OCI-LY1 (cell line): Measurements from ENCODE around the gene AKAP8.

ENCODE experiments used
- H2AFZ ChIP-seq: fragments of 200-600 bp; sonication (generic), shearing (Covaris generic); 2 replicates; pipeline ENCODE4 v1.6.0; 2014; ENCODE audit warnings: antibody characterized with exemption, mild to moderate bottlenecking, low read length
- H3F3A ChIP-seq: fragments of 200-600 bp; sonication (generic), shearing (Covaris generic); 2 replicates; pipeline ENCODE4 v1.6.0; 2014; ENCODE audit warnings: mild to moderate bottlenecking, antibody characterized with exemption, low read length, moderate library complexity; ENCODE audit not compliant: insufficient read depth
- H3K27ac ChIP-seq: fragments of 200-600 bp; sonication (generic); 2 replicates; pipeline ENCODE4 v1.5.1; 2014; ENCODE audit warnings: low read length, mixed run types, mild to moderate bottlenecking, low read depth; ENCODE audit not compliant: poor library complexity, severe bottlenecking
- H3K27me3 ChIP-seq: fragments of 200-600 bp; sonication (generic); 2 replicates; pipeline ENCODE4 v1.6.0; 2014; ENCODE audit warnings: antibody characterized with exemption, mild to moderate bottlenecking, low read length, moderate library complexity; ENCODE audit not compliant: insufficient read depth
- H3K36me3 ChIP-seq: fragments of 200-600 bp; sonication (generic); 2 replicates; pipeline ENCODE4 v1.6.1; 2014; ENCODE audit warnings: mild to moderate bottlenecking, antibody characterized with exemption, low read length, moderate library complexity, mixed read lengths; ENCODE audit not compliant: insufficient read depth
- H3K4me1 ChIP-seq: fragments of 200-600 bp; sonication (generic); 2 replicates; pipeline ENCODE4 v1.5.1; 2014; ENCODE audit warnings: mild to moderate bottlenecking, low read length, moderate library complexity; ENCODE audit not compliant: insufficient read depth, severe bottlenecking
- H3K4me2 ChIP-seq: fragments of 200-600 bp; sonication (generic), shearing (Covaris generic); 2 replicates; pipeline ENCODE4 v1.6.1; 2014; ENCODE audit warnings: low read length
- H3K4me3 ChIP-seq: fragments of 200-600 bp; sonication (generic); 2 replicates; pipeline ENCODE4 v1.5.1; 2014; ENCODE audit warnings: low read length, low read depth, mild to moderate bottlenecking, mixed read lengths; ENCODE audit not compliant: poor library complexity, severe bottlenecking
- H3K79me2 ChIP-seq: fragments of 200-600 bp; shearing (Covaris generic); 2 replicates; pipeline ENCODE4 v1.6.1; 2016; ENCODE audit warnings: mixed run types, low read length, mixed read lengths; ENCODE audit not compliant: insufficient read depth
- H3K9ac ChIP-seq: fragments of 200-600 bp; sonication (generic), shearing (Covaris generic); 2 replicates; pipeline ENCODE4 v1.6.1; 2014; ENCODE audit warnings: mild to moderate bottlenecking, low read length, mixed read lengths
- H3K9me2 ChIP-seq: fragments of 200-600 bp; sonication (generic), shearing (Covaris generic); 2 replicates; pipeline ENCODE4 v1.6.1; 2014; ENCODE audit warnings: low read depth, mild to moderate bottlenecking, low read length, mixed read lengths
- H3K9me3 ChIP-seq: fragments of 200-600 bp; shearing (Covaris generic); 2 replicates; pipeline ENCODE4 v1.6.1; 2014; ENCODE audit warnings: low read length, mixed read lengths
- H4K20me1 ChIP-seq: fragments of 200-600 bp; sonication (generic), shearing (Covaris generic); 2 replicates; pipeline ENCODE4 v1.6.0; 2016; ENCODE audit warnings: mild to moderate bottlenecking, low read length; ENCODE audit not compliant: insufficient read depth
- EZH2 ChIP-seq: fragments of 200-600 bp; sonication (generic), shearing (Covaris generic); IDR thresholded peaks from 2 replicates; pipeline ENCODE4 v1.8.0; 2017; ENCODE audit warnings: borderline replicate concordance, mixed run types, mild to moderate bottlenecking, antibody characterized with exemption, low read length, moderate library complexity, mixed read lengths
- TF ChIP-seq, protein P1 (sequence below): fragments of 200-600 bp; sonication (generic), shearing (Covaris generic); IDR thresholded peaks from 2 replicates; pipeline ENCODE4 v1.5.1; 2017; ENCODE audit warnings: mild to moderate bottlenecking, antibody characterized with exemption, low read length, moderate library complexity, mixed read lengths

Gene AKAP8

DNA sequence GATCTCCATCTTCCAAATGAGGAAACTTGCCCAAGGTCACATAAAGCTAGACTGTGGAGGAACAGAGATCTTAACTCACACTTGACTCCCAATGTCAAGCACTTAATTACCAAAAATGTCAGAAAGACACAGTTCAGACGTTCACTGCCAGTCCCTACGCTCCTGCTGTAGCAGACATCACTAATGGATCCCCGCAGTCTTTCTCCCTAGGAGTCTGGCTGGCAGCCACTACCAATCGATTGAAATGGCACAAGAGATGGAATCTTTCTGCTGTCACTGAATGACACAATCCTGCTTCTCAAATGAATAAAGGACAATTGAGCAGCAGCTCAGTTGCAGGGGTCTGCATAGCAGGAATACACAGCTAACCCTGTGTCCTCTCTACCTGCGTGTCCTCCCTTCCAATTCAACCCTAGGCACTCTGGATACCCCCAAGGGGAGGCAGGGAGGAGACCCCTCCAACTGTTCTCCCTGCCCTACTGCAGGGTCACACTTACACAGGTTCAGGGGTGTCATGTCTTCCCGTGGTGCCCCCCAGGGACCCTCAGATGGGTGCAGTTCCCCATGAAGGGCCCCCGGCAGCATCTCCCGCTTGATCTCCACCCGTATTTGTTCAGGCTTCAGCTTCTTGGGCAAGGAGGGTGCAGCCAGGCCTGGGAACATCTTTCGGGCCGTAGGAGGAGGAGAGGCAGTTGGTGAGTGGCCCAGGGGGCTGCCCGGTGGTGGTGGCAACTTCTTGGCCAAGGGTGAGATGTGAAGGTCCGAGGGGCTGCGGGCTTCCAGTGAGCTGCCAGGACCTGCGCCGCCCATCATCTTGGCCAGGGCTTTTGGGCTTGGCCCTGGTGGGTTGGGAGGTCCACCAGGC lies 47.1 kb upstream of the AKAP8 start:
- Histone ChIP-seq H3K27me3 (no peaks in the 10 kb centered on the region), H3K9me2 (no peaks in the 10 kb centered on the region), H4K20me1 (no peaks in the 10 kb centered on the region), H3F3A (no peaks in the 10 kb centered on the region), H3K4me3 (no peak overlapping the region), H3K9ac (no peak overlapping the region), H3K9me3 (no peaks in the 10 kb centered on the region), H3K4me2 (no peak overlapping the region), H3K4me1 (peaks cover 15% of the 10 kb centered on the region), H2AFZ (no peak overlapping the region), H3K27ac (no peak overlapping the region), H3K79me2 (peaks cover 16% of the 10 kb centered on the region), H3K36me3 (peaks cover 57% of the 10 kb centered on the region)
- no peak for TF ChIP-seq EZH2
- TF ChIP-seq, protein P1, sequence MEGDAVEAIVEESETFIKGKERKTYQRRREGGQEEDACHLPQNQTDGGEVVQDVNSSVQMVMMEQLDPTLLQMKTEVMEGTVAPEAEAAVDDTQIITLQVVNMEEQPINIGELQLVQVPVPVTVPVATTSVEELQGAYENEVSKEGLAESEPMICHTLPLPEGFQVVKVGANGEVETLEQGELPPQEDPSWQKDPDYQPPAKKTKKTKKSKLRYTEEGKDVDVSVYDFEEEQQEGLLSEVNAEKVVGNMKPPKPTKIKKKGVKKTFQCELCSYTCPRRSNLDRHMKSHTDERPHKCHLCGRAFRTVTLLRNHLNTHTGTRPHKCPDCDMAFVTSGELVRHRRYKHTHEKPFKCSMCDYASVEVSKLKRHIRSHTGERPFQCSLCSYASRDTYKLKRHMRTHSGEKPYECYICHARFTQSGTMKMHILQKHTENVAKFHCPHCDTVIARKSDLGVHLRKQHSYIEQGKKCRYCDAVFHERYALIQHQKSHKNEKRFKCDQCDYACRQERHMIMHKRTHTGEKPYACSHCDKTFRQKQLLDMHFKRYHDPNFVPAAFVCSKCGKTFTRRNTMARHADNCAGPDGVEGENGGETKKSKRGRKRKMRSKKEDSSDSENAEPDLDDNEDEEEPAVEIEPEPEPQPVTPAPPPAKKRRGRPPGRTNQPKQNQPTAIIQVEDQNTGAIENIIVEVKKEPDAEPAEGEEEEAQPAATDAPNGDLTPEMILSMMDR: no peak

DNA sequence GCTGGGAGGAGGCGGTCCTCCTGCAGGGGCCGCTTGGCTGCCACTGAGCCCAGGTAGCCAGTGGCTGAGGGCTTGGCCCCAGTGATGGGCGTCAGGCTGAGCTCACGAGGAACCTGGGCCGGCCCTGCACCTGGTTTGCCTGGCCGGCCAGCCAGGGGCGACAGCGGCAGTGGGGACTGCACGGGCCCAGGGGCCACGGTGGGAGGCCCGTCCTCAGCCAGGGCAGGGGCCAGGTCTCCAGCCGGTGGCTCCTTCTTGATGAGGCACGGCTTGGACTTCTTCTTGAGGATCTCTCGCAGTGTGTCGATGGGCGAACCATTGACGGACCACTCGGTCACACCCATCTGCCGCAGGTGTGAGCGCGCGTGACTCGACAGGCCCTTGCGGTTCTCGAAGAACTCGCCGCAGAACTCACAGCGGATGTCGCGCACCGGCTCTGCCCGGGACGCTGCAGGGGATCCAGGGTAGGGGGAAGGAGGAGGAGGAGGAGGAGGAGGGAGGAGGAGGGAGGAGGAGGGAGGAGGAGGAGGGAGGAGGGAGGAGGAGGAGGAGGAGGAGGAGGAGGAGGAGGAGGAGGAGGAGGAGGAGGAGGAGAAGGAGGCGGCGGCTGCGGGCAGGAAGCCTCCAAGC lies 45.8 kb upstream of the AKAP8 start:
- H3K9me3 ChIP-seq: no peaks in the 10 kb centered on the region
- H3F3A ChIP-seq: no peaks in the 10 kb centered on the region
- peaks cover 2% of the 10 kb centered on the region for H3K4me1 ChIP-seq
- H3K36me3 ChIP-seq: peaks cover 57% of the 10 kb centered on the region
- no peak overlapping the region for H3K4me2 ChIP-seq
- H3K9me2 ChIP-seq: no peaks in the 10 kb centered on the region
- no peak for TF ChIP-seq EZH2
- TF ChIP-seq, protein P1: no peak
- H4K20me1 ChIP-seq: no peaks in the 10 kb centered on the region
- no peak overlapping the region for H3K27ac ChIP-seq
- no peak overlapping the region for H2AFZ ChIP-seq
- H3K4me3 ChIP-seq: no peak overlapping the region
- peaks cover 6% of the 10 kb centered on the region; the same call in 1 of the 2 replicates for H3K79me2 ChIP-seq
- H3K27me3 ChIP-seq: no peaks in the 10 kb centered on the region
- H3K9ac ChIP-seq: no peak overlapping the region

DNA sequence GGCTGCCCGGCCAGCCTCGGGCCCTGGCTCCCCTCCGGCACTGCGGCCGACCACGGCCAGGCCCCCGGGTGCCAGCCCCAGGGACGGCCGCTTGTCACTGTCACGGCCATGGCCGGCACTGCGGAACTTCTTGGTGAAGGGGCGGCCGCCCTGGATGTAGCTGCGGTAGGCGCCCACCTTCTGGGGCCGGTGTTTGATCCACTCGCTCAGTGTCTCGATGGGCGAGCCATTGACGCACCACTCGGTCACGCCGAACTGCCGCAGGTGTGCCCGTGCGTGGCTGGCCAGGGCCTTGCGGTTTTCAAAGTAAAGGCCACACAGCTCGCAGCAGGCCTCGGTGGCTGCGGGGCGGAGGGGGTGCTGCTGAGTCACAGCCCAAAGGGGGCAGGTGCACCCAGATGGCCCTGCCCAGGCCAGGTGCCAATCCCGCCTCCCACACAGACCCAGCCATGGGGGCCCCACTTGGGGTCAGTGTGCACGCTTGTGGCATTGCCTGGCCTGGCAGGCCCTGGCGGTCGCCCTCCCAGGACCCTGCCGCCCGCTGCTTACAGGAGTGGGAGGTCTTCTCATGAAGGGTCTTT lies 45.2 kb upstream of the AKAP8 start:
- no peaks in the 10 kb centered on the region for H3K27me3 ChIP-seq
- TF ChIP-seq, protein P1: no peak
- no peak for TF ChIP-seq EZH2
- H3K4me2 ChIP-seq: no peak overlapping the region
- H3K79me2 ChIP-seq: no peaks in the 10 kb centered on the region
- H2AFZ ChIP-seq: no peak overlapping the region
- no peak overlapping the region for H3K4me3 ChIP-seq
- H3F3A ChIP-seq: no peaks in the 10 kb centered on the region
- H3K9ac ChIP-seq: no peak overlapping the region
- H3K36me3 ChIP-seq: peaks cover 57% of the 10 kb centered on the region
- H4K20me1 ChIP-seq: no peaks in the 10 kb centered on the region
- peaks cover 5% of the 10 kb centered on the region for H3K4me1 ChIP-seq
- H3K27ac ChIP-seq: no peak overlapping the region
- no peaks in the 10 kb centered on the region for H3K9me2 ChIP-seq
- H3K9me3 ChIP-seq: no peaks in the 10 kb centered on the region
